GM23338 (cell line): ENCODE results near the gene ANXA3. TPM values are rescaled to one million over a fixed set of nuclear protein-coding genes. Genes with fewer than 3 reads are reported as not detected.

ENCODE experiments used
- ATAC-seq: fragments of 200-7000 bp; cut with Tn5 transposase; 3 replicates; pipeline ENCODE4 v1.9.1; 2020
- DNase-seq: peaks from one replicate; pipeline ENCODE4 v3.0.0-alpha.2; 2015; ENCODE audit warnings: low spot score
- H2AFZ ChIP-seq: fragments of 200-600 bp; sonication (generic); 2 replicates; pipeline ENCODE4 v1.8.0; 2016; ENCODE audit warnings: antibody characterized with exemption, mild to moderate bottlenecking, moderate library complexity
- H3F3A ChIP-seq: fragments of 200-600 bp; sonication (generic); replicated peaks from 2 replicates; pipeline ENCODE4 v1.8.0; 2017; ENCODE audit warnings: antibody characterized with exemption, mixed run types, low read depth
- H3K27ac ChIP-seq: fragments of 200-600 bp; sonication (generic); 2 replicates; pipeline ENCODE4 v1.6.1; 2016; ENCODE audit warnings: low read depth
- H3K27me3 ChIP-seq: fragments of 200-600 bp; sonication (generic); 2 replicates; pipeline ENCODE4 v1.8.0; 2016; ENCODE audit warnings: mild to moderate bottlenecking, mixed run types, moderate library complexity; ENCODE audit not compliant: insufficient read depth
- H3K36me3 ChIP-seq: fragments of 200-600 bp; sonication (generic); 2 replicates; pipeline ENCODE4 v1.8.0; 2016; ENCODE audit warnings: mild to moderate bottlenecking; ENCODE audit not compliant: insufficient read depth
- H3K4me1 ChIP-seq: fragments of 200-600 bp; sonication (generic); 2 replicates; pipeline ENCODE4 v1.8.0; 2016; ENCODE audit warnings: mild to moderate bottlenecking, moderate library complexity; ENCODE audit not compliant: insufficient read depth
- H3K4me2 ChIP-seq: fragments of 200-600 bp; sonication (generic); 2 replicates; pipeline ENCODE4 v1.7.1; 2017; ENCODE audit warnings: mixed run types
- H3K4me3 ChIP-seq: fragments of 200-600 bp; sonication (generic); 2 replicates; pipeline ENCODE4 v1.6.1; 2016; ENCODE audit warnings: mixed run types
- H3K79me2 ChIP-seq: fragments of 200-600 bp; sonication (generic); replicated peaks from 2 replicates; pipeline ENCODE4 v1.8.0; 2017; ENCODE audit warnings: mild to moderate bottlenecking; ENCODE audit not compliant: insufficient read depth
- H3K9me2 ChIP-seq: fragments of 200-600 bp; sonication (generic); 2 replicates; pipeline ENCODE4 v1.8.0; 2017; ENCODE audit not compliant: insufficient read depth
- H4K20me1 ChIP-seq: fragments of 200-600 bp; sonication (generic); replicated peaks from 2 replicates; pipeline ENCODE4 v1.8.0; 2017; ENCODE audit warnings: mild to moderate bottlenecking; ENCODE audit not compliant: insufficient read depth
- H3K27ac Mint-ChIP-seq: 2 replicates; pipeline ENCODE4 v1.8.0; 2020; ENCODE audit warnings: inconsistent platforms, mild to moderate bottlenecking, moderate library complexity, mixed read lengths
- H3K27me3 Mint-ChIP-seq: 3 replicates; pipeline ENCODE4 v1.8.0; 2022; ENCODE audit warnings: low read depth, mild to moderate bottlenecking, moderate library complexity, mixed read lengths, inconsistent platforms; ENCODE audit not compliant: insufficient read depth, poor library complexity
- H3K36me3 Mint-ChIP-seq: 3 replicates; pipeline ENCODE4 v1.8.0; 2021; ENCODE audit warnings: low read depth, mild to moderate bottlenecking, inconsistent platforms, moderate library complexity, mixed read lengths
- H3K4me1 Mint-ChIP-seq: 3 replicates; pipeline ENCODE4 v1.8.0; 2020; ENCODE audit warnings: mild to moderate bottlenecking, inconsistent platforms, mixed read lengths
- H3K4me3 Mint-ChIP-seq: 3 replicates; pipeline ENCODE4 v1.8.0; 2021; ENCODE audit warnings: moderate library complexity, mild to moderate bottlenecking, inconsistent platforms, mixed read lengths
- H3K9me3 Mint-ChIP-seq: 3 replicates; pipeline ENCODE4 v1.8.0; 2020; ENCODE audit warnings: moderate library complexity, mild to moderate bottlenecking, inconsistent platforms, mixed read lengths
- CREB1 ChIP-seq: fragments of 250-450 bp; sonication (Bioruptor Pico); IDR thresholded peaks from 2 replicates; pipeline ENCODE4 v1.5.0; 2020; ENCODE audit warnings: low read depth, mild to moderate bottlenecking, moderate library complexity
- CTCF ChIP-seq, 2 experiments: fragments of 200-600 bp in 1 of 2; sonication (generic) in 1 of 2; conservative IDR thresholded peaks; 2 replicates each; pipeline versions ENCODE4 v1.5.1 to v1.6.1; 2016 to 2017; ENCODE audit warnings: antibody characterized with exemption in 2 of 2, low read depth in 2 of 2, mild to moderate bottlenecking in 2 of 2, moderate library complexity in 1 of 2
- ETS1 ChIP-seq: IDR thresholded peaks from 2 replicates; pipeline ENCODE4 v1.6.1; 2016; ENCODE audit warnings: antibody characterized with exemption
- EZH2 ChIP-seq: fragments of 200-600 bp; sonication (generic); IDR thresholded peaks from one replicate; pipeline ENCODE4 v1.8.0; 2017; ENCODE audit warnings: antibody characterized with exemption, mild to moderate bottlenecking, low read depth; ENCODE audit not compliant: unreplicated experiment
- EZH2phosphoT487 ChIP-seq: fragments of 200-600 bp; sonication (generic); IDR thresholded peaks from one replicate; pipeline ENCODE4 v1.8.1; 2018; ENCODE audit warnings: antibody characterized with exemption; ENCODE audit not compliant: unreplicated experiment
- JUNB ChIP-seq: IDR thresholded peaks from one replicate; pipeline ENCODE4 v1.6.1; 2016; ENCODE audit warnings: antibody characterized with exemption; ENCODE audit not compliant: unreplicated experiment
- NANOG ChIP-seq: IDR thresholded peaks from 2 replicates; pipeline ENCODE4 v1.6.1; 2016; ENCODE audit warnings: antibody characterized with exemption, borderline replicate concordance
- POLR2AphosphoS5 ChIP-seq: IDR thresholded peaks from 2 replicates; pipeline ENCODE4 v1.6.1; 2016; ENCODE audit warnings: antibody characterized with exemption, low read depth
- REST ChIP-seq: IDR thresholded peaks from one replicate; pipeline ENCODE4 v1.6.1; 2018; ENCODE audit warnings: antibody characterized with exemption; ENCODE audit not compliant: unreplicated experiment
- STAT1 ChIP-seq: IDR thresholded peaks from one replicate; pipeline ENCODE4 v1.6.1; 2016; ENCODE audit warnings: antibody characterized with exemption; ENCODE audit not compliant: unreplicated experiment
- ZNF114 ChIP-seq: fragments of 250-450 bp; sonication (Bioruptor Pico); IDR thresholded peaks from 2 replicates; pipeline ENCODE4 v1.5.0; 2020; ENCODE audit warnings: mild to moderate bottlenecking, moderate library complexity
- ZNF331 ChIP-seq: fragments of 250-450 bp; sonication (Bioruptor Pico); IDR thresholded peaks from 2 replicates; pipeline ENCODE4 v1.5.0; 2020; ENCODE audit warnings: low read depth, mild to moderate bottlenecking, moderate library complexity
- ZNF462 ChIP-seq: fragments of 250-450 bp; sonication (Bioruptor Pico); IDR thresholded peaks from 2 replicates; pipeline ENCODE4 v1.5.0; 2020; ENCODE audit warnings: mild to moderate bottlenecking, moderate library complexity
- polyA plus RNA-seq: library from polyadenylated mRNA; unstranded; fragments of >200 nt; fragmentation: Nextera tagmentation; extraction: Ambion mirVana; gene quantifications from 2 replicates; pipeline ENCODE4 v1.2.1, GENCODE V29; 2016
- total RNA-seq: library from RNA; depleted of rRNA; stranded (reverse); fragments of >200 nt; shearing (Covaris generic); gene quantifications from 2 replicates; pipeline ENCODE4 v1.2.3, GENCODE V29; 2014

ANXA3 gene
- total and polyA plus RNA-seq, 2 experiments from 2014 or later, result 20.3 to 31.5 TPM

- Histone ChIP-seq H3K79me2 (no peaks in the 10 kb centered on the region), H3K27me3 (no peaks in the 10 kb centered on the region), H3K4me3 (no peak overlapping the region), H3K27ac (no peak overlapping the region), H3K4me1 (no peaks in the 10 kb centered on the region), H3K4me2 (no peak overlapping the region), H4K20me1 (no peaks in the 10 kb centered on the region), H2AFZ (peak overlapping the region; percentile 89), H3K36me3 (no peaks in the 10 kb centered on the region), H3K9me2 (no peaks in the 10 kb centered on the region), H3F3A (no peaks in the 10 kb centered on the region)
- ATAC-seq, result no peak
- DNase-seq, result no peak
- no peak overlapping the region for H3K4me3 Mint-ChIP-seq
- no peaks in the 10 kb centered on the region for H3K9me3 Mint-ChIP-seq
- TF ChIP-seq NANOG (no peak), EZH2phosphoT487 (no peak), STAT1 (no peak), ZNF462 (CRISPR knock-in tag) (no peak), EZH2 (no peak), ZNF114 (CRISPR knock-in tag) (no peak), ZNF331 (no peak), ETS1 (no peak), CTCF (conservative IDR thresholded peaks at IDR 0.05; ENCODE audit: low read depth in 2 of 2) (no peak), POLR2AphosphoS5 (no peak), JUNB (no peak), CREB1 (CRISPR knock-in tag) (no peak), REST (no peak)
- H3K27ac Mint-ChIP-seq, result no peak overlapping the region
- no peaks in the 10 kb centered on the region for H3K27me3 Mint-ChIP-seq
- H3K4me1 Mint-ChIP-seq, result peaks cover 5% of the 10 kb centered on the region; the same call in 1 of the 3 replicates
- no peaks in the 10 kb centered on the region for H3K36me3 Mint-ChIP-seq
Measured at GRCh38 chr4:78624048-78624447, 72.5 kb downstream of the ANXA3 start.
